Muscle of leg (tissue), 11 donors: Measurements from ENCODE around the gene SLC35B4. TPM values are rescaled to one million over a fixed set of nuclear protein-coding genes. Genes with fewer than 3 reads are reported as not detected.
A peak's percentile ranks its signal among the peaks of the same experiment; 100 is the strongest.

Experiments used
- DNase-seq: peaks from one replicate; pipeline ENCODE4 v3.0.0; 2013
- H3K27ac ChIP-seq: one replicate; pipeline ENCODE4 v1.5.1; 2013; ENCODE audit warnings: mild to moderate bottlenecking, low read length, control low read depth
- H3K27me3 ChIP-seq: one replicate; pipeline ENCODE4 v1.6.1; 2013; ENCODE audit warnings: low read length; ENCODE audit not compliant: control insufficient read depth, insufficient read depth
- H3K36me3 ChIP-seq: one replicate; pipeline ENCODE4 v1.6.1; 2013; ENCODE audit warnings: low read length; ENCODE audit not compliant: control insufficient read depth, insufficient read depth
- H3K4me1 ChIP-seq: one replicate; pipeline ENCODE4 v1.6.1; 2013; ENCODE audit warnings: low read length; ENCODE audit not compliant: control insufficient read depth, insufficient read depth
- H3K4me3 ChIP-seq: one replicate; pipeline ENCODE4 v1.5.1; 2013; ENCODE audit warnings: low read length, control low read depth
- H3K9me3 ChIP-seq: replicated peaks from 2 replicates; pipeline ENCODE4 v1.6.1; 2013; ENCODE audit warnings: low read depth, low read length; ENCODE audit not compliant: control insufficient read depth
- WGBS: methylation state at CpG from one replicate; pipeline ENCODE4 v1.1.5; 2013; ENCODE audit warnings: missing lambda C conversion rate; ENCODE audit not compliant: insufficient coverage; 5-methylcytosine and 5-hydroxymethylcytosine counted together
- polyA plus RNA-seq, 8 donors: library from polyadenylated mRNA; unstranded; fragments of 120-200 nt; gene quantifications; one replicate each; pipeline versions ENCODE4 v1.2.1 to v1.2.3, GENCODE V29; 2013; ENCODE audit warnings: inconsistent platforms in 1 of 8, low replicate concordance in 1 of 8; ENCODE audit not compliant: insufficient read length in 8 of 8, insufficient read depth in 1 of 8
- total RNA-seq: library from RNA; stranded (reverse); fragments of 120-200 nt; gene quantifications from one replicate; pipeline ENCODE4 v1.2.4, GENCODE V29; 2013

SLC35B4 gene
- total and polyA plus RNA-seq, 9 donors: 8.2 to 12.0 (median 10.1) TPM

DNA sequence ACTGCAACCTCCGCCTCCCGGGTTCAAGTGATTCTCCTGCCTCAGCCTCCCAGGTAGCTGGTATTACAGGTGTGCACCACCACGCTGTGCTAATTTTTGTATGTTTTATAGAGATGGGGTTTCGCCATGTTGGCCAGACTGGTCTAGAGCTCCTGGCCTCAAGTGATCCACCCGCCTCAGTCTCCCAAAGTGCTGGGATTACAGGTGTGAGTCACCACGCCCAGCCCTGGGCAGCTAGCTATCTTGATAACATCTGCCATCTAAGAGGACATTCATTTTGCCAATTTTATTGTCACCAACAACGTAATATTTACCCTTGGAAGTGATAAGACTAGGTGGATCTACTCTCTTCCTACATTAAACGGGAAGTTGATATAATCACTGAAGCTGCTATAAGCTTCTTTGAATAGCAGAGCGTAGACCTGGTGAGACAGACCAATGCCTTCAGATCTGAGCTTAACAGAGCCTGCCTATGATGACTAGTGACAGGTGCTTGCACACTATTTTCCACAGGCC, 39.7 kb upstream of the SLC35B4 start:
- no peaks in the 10 kb centered on the region for H3K36me3 ChIP-seq
- H3K27me3 ChIP-seq: no peaks in the 10 kb centered on the region
- no peaks in the 10 kb centered on the region for H3K9me3 ChIP-seq
- WGBS: 93% methylated on average over 6 of the region's 9 CpGs
- no peak overlapping the region for H3K4me3 ChIP-seq
- H3K27ac ChIP-seq: no peak overlapping the region
- peak; percentile 23 for DNase-seq
- no peaks in the 10 kb centered on the region for H3K4me1 ChIP-seq

DNA sequence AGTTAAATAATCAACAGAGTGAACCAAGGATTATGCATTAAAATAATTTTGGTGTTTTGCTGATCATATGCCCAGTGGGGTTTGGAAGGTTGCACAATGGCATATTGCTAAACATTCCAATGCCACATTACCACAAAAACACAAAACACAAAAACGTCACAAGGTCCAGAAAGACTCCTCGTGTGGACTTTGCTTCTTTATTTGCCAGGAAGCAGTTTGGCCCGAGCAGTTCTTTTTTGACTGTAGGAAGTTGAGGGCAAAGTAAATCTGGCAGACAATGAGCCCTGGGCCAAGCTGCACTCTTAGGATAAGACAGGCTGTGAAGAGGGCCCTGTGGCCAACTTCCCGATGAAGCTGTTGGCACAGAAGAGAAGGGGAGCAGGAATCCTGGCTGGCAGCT, 39.2 kb upstream of the SLC35B4 start:
- Histone ChIP-seq H3K27me3 (no peaks in the 10 kb centered on the region), H3K36me3 (no peaks in the 10 kb centered on the region), H3K4me1 (no peaks in the 10 kb centered on the region), H3K27ac (no peak overlapping the region), H3K9me3 (no peaks in the 10 kb centered on the region), H3K4me3 (no peak overlapping the region)
- 59% methylated on average over 2 of the region's 4 CpGs for WGBS
- no peak for DNase-seq

DNA sequence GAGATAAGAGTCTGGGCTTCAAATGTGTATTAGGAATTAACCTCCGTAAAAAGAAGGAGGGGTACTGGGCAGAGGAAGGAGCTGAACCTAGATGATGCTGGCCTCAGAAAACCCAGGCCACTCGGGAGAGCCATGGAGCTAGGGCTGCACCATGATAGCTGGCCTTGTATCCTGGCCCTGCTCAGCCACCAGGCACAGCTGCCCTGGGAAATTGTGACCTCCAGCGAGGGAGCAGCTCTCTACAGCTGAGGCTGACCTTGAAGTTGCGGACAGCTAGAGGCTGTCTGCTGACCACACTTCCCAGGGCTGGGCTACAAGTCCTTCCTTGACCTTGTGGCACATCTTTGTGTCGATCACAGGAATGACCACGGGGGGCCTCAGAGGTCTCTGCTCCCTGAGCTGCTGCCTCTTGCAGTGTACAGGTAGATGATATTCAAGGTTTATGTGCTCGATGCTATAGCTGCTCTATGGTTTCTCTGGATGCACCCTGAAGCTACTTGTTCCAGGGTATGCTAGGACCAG, 38.3 kb upstream of the SLC35B4 start:
- Histone ChIP-seq H3K9me3 (no peaks in the 10 kb centered on the region), H3K36me3 (no peaks in the 10 kb centered on the region), H3K27me3 (no peaks in the 10 kb centered on the region), H3K4me3 (no peak overlapping the region), H3K27ac (no peak overlapping the region), H3K4me1 (no peaks in the 10 kb centered on the region)
- 70% methylated on average over 6 of the region's 7 CpGs for WGBS
- no peak for DNase-seq

DNA sequence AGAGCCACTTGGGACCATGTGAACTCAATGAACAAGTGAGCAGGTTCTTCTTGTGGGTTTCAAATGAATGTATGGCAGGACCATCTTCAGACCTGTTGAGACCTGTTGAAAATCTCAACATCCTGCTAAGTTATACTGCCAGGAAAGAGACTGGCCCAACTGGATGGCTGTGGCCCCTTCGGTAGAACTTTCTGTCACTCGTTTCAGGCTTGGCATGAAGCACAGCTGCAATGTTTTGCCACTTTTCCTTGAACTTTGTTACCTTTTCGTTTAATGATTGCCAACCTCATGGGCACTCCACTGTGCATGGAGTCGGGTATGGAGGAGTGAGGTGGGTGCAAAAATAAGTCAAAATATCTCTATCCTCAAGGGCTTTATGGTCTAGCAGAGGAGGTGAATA, 36.7 kb upstream of the SLC35B4 start:
- no peaks in the 10 kb centered on the region for H3K9me3 ChIP-seq
- no peaks in the 10 kb centered on the region for H3K36me3 ChIP-seq
- H3K4me3 ChIP-seq: no peak overlapping the region
- DNase-seq: no peak
- 89% methylated on average over 2 of the region's 4 CpGs for WGBS
- H3K27me3 ChIP-seq: no peaks in the 10 kb centered on the region
- no peaks in the 10 kb centered on the region for H3K4me1 ChIP-seq
- H3K27ac ChIP-seq: no peak overlapping the region

DNA sequence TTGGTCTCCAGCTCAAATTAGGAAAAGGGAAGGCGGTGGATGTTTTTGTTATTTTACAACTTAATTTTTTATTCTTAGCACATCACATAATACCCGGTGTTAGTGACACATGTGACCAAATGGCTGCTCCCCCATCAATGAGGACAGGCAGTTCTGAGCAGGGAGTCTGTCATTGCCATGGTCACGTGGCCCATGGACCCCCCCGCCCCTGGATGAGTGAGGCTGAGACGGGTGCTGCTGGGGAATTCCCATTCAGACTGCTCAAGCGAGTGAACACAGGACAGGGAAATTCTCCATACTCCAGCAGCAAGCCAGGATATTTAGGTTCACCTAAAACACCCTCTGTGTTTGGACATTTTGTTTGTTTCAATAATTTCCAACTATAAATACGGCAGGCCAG, 34.7 kb upstream of the SLC35B4 start:
- Histone ChIP-seq H3K27me3 (no peaks in the 10 kb centered on the region), H3K27ac (no peak overlapping the region), H3K4me1 (no peaks in the 10 kb centered on the region), H3K36me3 (no peaks in the 10 kb centered on the region), H3K9me3 (no peaks in the 10 kb centered on the region), H3K4me3 (no peak overlapping the region)
- no peak for DNase-seq
- 52% methylated on average over 2 of the region's 7 CpGs for WGBS

DNA sequence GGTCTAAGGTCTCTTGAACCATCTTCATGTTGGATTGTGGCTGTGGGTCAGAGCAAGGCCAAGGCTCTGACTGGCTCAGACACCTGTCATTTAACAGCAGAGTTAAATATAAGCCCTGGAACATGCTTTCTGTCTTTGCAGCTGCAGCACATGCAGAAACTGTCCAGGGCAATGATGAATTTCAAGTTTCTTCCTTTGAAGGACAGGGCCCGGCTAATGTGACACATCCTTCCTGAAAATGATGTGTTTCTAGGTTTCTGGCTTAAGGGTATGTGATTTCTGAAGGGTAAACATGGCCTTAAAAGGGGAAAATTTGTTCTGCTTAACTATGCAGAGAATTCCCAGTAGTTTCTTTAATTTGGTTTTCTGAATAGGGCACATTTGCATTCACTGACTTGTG, 34.0 kb upstream of the SLC35B4 start:
- Histone ChIP-seq H3K4me3 (no peak overlapping the region), H3K27ac (no peak overlapping the region), H3K9me3 (no peaks in the 10 kb centered on the region), H3K4me1 (no peaks in the 10 kb centered on the region), H3K36me3 (no peaks in the 10 kb centered on the region), H3K27me3 (no peaks in the 10 kb centered on the region)
- WGBS: 25% methylated on average over 1 of the region's 1 CpG
- no peak for DNase-seq

DNA sequence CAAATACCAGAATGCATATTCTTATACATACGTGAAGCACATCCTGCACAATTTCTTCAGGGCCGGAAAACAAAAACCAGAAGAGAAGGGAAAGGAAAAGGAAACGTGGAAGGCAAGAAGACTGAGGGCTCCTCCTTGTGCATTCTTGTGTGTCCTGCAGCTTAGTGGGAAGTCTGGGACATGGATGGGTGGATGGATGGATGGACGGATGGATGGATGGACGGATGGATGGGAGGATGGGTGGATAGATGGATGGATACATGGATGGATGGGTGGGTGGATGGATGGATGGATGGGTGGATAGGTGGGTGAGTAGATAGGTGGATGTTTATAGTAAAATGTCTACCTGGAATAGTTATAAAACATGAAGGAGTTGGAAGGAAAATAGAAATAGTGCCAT, 30.8 kb upstream of the SLC35B4 start:
- 63% methylated on average over 4 of the region's 5 CpGs for WGBS
- DNase-seq: no peak
- H3K27ac ChIP-seq: no peak overlapping the region
- no peaks in the 10 kb centered on the region for H3K36me3 ChIP-seq
- no peak overlapping the region for H3K4me3 ChIP-seq
- H3K4me1 ChIP-seq: no peaks in the 10 kb centered on the region
- no peaks in the 10 kb centered on the region for H3K9me3 ChIP-seq
- no peaks in the 10 kb centered on the region for H3K27me3 ChIP-seq

DNA sequence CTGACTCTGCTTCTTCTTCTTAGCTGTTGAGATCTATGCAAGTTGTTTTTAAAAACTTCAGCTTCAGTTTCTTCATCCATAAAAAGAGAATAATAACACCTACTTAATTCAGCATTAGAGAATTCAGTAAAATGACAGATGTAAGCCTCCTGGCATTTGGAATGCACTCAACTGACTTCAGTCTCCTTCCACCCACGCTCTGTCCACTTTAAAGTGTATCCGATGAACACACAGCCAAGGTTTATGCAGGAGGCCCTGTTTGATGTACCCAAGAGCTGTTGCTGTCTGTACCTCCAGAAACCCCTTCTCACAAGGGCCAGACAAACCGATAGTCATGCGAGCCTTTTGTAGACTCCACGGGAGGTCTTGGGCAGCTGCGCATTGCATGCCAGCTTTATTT, 27.1 kb upstream of the SLC35B4 start:
- Histone ChIP-seq H3K27ac (no peak overlapping the region), H3K4me3 (no peak overlapping the region), H3K9me3 (no peaks in the 10 kb centered on the region), H3K36me3 (no peaks in the 10 kb centered on the region), H3K4me1 (no peaks in the 10 kb centered on the region), H3K27me3 (no peaks in the 10 kb centered on the region)
- no peak for DNase-seq
- WGBS: 42% methylated on average over 2 of the region's 6 CpGs

DNA sequence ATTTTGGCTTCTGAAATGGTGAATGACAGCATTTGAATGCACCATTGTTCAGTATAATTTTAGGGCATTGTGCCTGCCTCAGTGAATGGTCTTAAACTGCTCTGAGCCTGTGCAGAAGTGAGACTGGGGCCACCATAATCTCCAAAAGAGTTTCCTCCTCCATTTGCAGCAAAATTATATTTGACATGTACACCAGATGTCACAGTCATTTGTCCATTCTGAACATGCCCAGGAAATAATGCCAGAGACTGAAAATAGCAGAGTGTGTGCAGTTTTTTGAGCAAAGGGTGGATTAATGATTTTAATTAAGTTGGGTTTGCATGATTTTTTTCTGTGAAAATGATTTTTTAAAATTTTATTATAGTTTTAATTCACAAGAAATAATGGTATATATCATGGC, 26.4 kb upstream of the SLC35B4 start:
- no peaks in the 10 kb centered on the region for H3K4me1 ChIP-seq
- H3K4me3 ChIP-seq: no peak overlapping the region
- no peaks in the 10 kb centered on the region for H3K36me3 ChIP-seq
- H3K27ac ChIP-seq: no peak overlapping the region
- H3K9me3 ChIP-seq: no peaks in the 10 kb centered on the region
- H3K27me3 ChIP-seq: no peaks in the 10 kb centered on the region
- no peak for DNase-seq

DNA sequence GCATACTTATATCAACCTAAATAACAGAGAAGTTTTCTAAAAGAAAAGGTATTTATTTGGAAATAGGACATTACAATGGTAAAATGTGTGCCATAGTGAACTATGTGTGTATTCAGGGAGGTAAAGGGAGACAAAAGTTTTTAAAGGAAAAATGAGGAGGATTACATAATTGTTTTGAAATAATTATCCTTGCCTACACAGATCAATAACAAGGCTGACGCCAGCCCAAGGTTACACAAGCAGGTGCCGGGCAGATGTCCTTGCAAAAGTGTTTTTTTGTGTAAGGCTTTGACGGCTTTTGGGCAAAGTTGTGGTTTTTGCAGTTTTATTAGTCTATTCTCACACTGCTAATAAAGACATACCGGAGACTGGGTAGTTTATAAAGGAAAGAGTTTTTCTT, 22.7 kb upstream of the SLC35B4 start:
- no peak for DNase-seq
- Histone ChIP-seq H3K27me3 (no peaks in the 10 kb centered on the region), H3K9me3 (no peaks in the 10 kb centered on the region), H3K4me1 (no peaks in the 10 kb centered on the region), H3K4me3 (no peak overlapping the region), H3K27ac (no peak overlapping the region), H3K36me3 (no peaks in the 10 kb centered on the region)
- WGBS: no CpG with 5 or more reads among the region's 4 CpGs

DNA sequence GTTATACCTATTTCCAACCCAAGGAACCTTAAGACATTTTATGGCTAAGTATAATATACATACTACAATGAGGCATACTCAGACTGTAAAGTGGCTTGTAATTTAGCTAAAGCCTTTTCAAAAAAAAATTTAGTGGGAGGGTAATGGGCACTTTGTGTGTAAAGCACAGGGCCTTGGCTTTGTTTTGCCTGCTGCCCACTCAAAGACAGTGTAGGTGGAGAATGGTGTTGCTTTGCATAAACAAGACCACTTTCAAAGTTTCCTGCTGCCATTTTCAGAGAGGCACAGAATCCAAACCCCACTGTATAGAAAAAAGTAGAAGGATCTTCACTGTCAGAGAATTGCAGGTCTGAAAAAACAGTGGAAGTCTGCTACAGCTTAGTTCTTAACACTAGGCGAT, 21.2 kb upstream of the SLC35B4 start:
- DNase-seq: no peak
- no peak overlapping the region for H3K4me3 ChIP-seq
- no peaks in the 10 kb centered on the region for H3K4me1 ChIP-seq
- no peaks in the 10 kb centered on the region for H3K27me3 ChIP-seq
- 83% methylated on average over 1 of the region's 1 CpG for WGBS
- no peaks in the 10 kb centered on the region for H3K9me3 ChIP-seq
- no peaks in the 10 kb centered on the region for H3K36me3 ChIP-seq
- H3K27ac ChIP-seq: no peak overlapping the region
